Bronchial epithelial cell (primary cell): ENCODE measurements around the gene F10. TPM values are rescaled to one million over a fixed set of nuclear protein-coding genes. Genes with fewer than 3 reads are reported as not detected.

Experiments used
- DNase-seq: peaks from one replicate; pipeline ENCODE4 v3.0.0-alpha.2; 2010; ENCODE audit warnings: low read depth
- FAIRE-seq: peaks from 2 replicates; lab custom pipeline; 2011; peaks lifted over from hg19 to GRCh38; lab: Jason Lieb, UNC
- H3K27me3 ChIP-seq: 2 replicates; pipeline ENCODE4 v1.5.1; 2011; ENCODE audit warnings: low read length; ENCODE audit not compliant: control insufficient read depth, insufficient read depth
- H3K36me3 ChIP-seq: 2 replicates; pipeline ENCODE4 v1.5.1; 2011; ENCODE audit warnings: low read length; ENCODE audit not compliant: control insufficient read depth, insufficient read depth
- H3K4me3 ChIP-seq: 2 replicates; pipeline ENCODE4 v1.5.1; 2011; ENCODE audit warnings: mild to moderate bottlenecking, low read depth, low read length, control low read depth
- CTCF ChIP-seq: IDR thresholded peaks from 2 replicates; pipeline ENCODE4 v1.5.1; 2011; ENCODE audit warnings: mild to moderate bottlenecking, moderate library complexity, low read length, control low read depth, inconsistent platforms; ENCODE audit not compliant: insufficient read depth, severe bottlenecking
- total RNA-seq: library from RNA; depleted of rRNA; stranded (reverse); fragments of >200 nt; gene quantifications from 2 replicates; pipeline ENCODE4 v1.2.1, GENCODE V29; 2014

F10 gene
- total RNA-seq, 1 donor from 2014 or later = 0.26 TPM

GRCh38 chr13:113119822-113120189 is 2.8 kb upstream of the F10 start:
- FAIRE-seq = no peak
- no peak for TF ChIP-seq CTCF
- no peaks in the 10 kb centered on the region for H3K36me3 ChIP-seq
- no peak for DNase-seq
- H3K4me3 ChIP-seq = no peak overlapping the region
- no peaks in the 10 kb centered on the region for H3K27me3 ChIP-seq

- H3K27me3 ChIP-seq = no peaks in the 10 kb centered on the region
These were observed 2.1 kb upstream of the F10 start for GRCh38 chr13:113120300-113121182.

GRCh38 chr13:113121183-113121927 is 1.2 kb upstream of the F10 start:
- Histone ChIP-seq H3K4me3 (no peak overlapping the region), H3K36me3 (no peaks in the 10 kb centered on the region), H3K27me3 (no peaks in the 10 kb centered on the region)
- FAIRE-seq = no peak
- no peak for TF ChIP-seq CTCF
- DNase-seq = no peak

More at GRCh38 chr13:113120300-113121182, 2.1 kb upstream of the F10 start:
- DNase-seq (no peak), FAIRE-seq (no peak)
- TF ChIP-seq CTCF = no peak
- H3K36me3 ChIP-seq = no peaks in the 10 kb centered on the region
- H3K4me3 ChIP-seq = no peak overlapping the region

- no peak overlapping the region for H3K4me3 ChIP-seq
- FAIRE-seq (no peak), DNase-seq (no peak)
- H3K36me3 ChIP-seq = no peaks in the 10 kb centered on the region
- H3K27me3 ChIP-seq = no peaks in the 10 kb centered on the region
- TF ChIP-seq CTCF = no peak
These were observed 599 bp upstream of the F10 start for GRCh38 chr13:113121928-113122471.

GRCh38 chr13:113123226-113124201 is 915 bp downstream of the F10 start:
- H3K4me3 ChIP-seq = no peak overlapping the region
- no peaks in the 10 kb centered on the region for H3K36me3 ChIP-seq
- no peaks in the 10 kb centered on the region for H3K27me3 ChIP-seq
- FAIRE-seq (no peak), DNase-seq (no peak)
- peak; percentile 6 for TF ChIP-seq CTCF
